Activated CD4-positive, alpha-beta memory T cell treated with anti-CD3 and anti-CD28 coated beads for 36 hours (primary cell): Measurements from ENCODE around the gene RASSF1. TPM values are rescaled to one million over a fixed set of nuclear protein-coding genes. Genes with fewer than 3 reads are reported as not detected.

ENCODE experiments used
- CTCF ChIA-PET: fragments of 350-600 bp; sonication (Branson Sonifier 250); formaldehyde crosslinking; loops from one replicate; lab custom pipeline; 2021; ENCODE audit warnings: antibody characterized with exemption, inconsistent platforms; lab: Charles Lee
- POLR2A ChIA-PET: fragments of 350-600 bp; sonication (Branson Sonifier 250); formaldehyde crosslinking; loops from one replicate; lab custom pipeline; 2021; ENCODE audit warnings: antibody characterized with exemption; lab: Charles Lee
- DNase-seq: peaks from one replicate; pipeline ENCODE4 v3.0.0-alpha.2; 2020
- H3K27ac Mint-ChIP-seq: one replicate; pipeline ENCODE4 v1.8.0; 2021; ENCODE audit warnings: mixed read lengths
- H3K27me3 Mint-ChIP-seq: one replicate; pipeline ENCODE4 v1.8.0; 2021; ENCODE audit warnings: mixed read lengths
- H3K36me3 Mint-ChIP-seq: one replicate; pipeline ENCODE4 v1.8.0; 2021; ENCODE audit warnings: mixed read lengths
- H3K4me1 Mint-ChIP-seq: one replicate; pipeline ENCODE4 v1.8.0; 2021; ENCODE audit warnings: low read depth, mixed read lengths
- H3K4me3 Mint-ChIP-seq: one replicate; pipeline ENCODE4 v1.8.0; 2021; ENCODE audit warnings: mild to moderate bottlenecking, mixed read lengths
- H3K9me3 Mint-ChIP-seq: one replicate; pipeline ENCODE4 v1.8.0; 2021; ENCODE audit warnings: mixed read lengths
- intact Hi-C: fragments of 100-400 bp; cut with micrococcal nuclease; formaldehyde crosslinking; loops from one replicate; pipeline ENCODE4 v1.15.1; 2023
- total RNA-seq, 2 experiments: library from RNA; stranded (reverse); gene quantifications; one replicate each; pipeline ENCODE4 v1.2.3, GENCODE V29; 2021

The RASSF1 gene
- total RNA-seq, 2 experiments from 2014 or later: 48.8 to 52.6 TPM

DNA sequence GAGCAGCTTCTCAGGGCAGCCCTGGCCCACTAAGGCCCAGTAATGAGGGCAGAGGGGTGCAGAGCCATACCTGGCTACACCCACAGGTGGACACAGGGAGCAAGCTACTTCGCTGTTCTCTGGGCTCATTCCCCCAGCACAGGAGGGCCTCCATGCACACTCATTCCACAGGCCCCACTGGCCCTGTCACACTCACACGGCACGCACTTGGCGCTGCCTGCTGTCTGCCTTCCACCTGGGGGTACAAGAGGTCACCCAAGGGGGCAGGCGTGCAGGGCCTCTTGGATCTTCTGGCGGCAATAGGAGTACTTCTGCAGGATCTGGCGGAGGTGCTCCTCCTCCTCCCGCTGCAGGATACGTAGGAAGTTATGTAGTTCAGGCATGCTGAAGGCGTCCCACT is 10.3 kb downstream of the RASSF1 start:
- POLR2A ChIA-PET: interaction anchor here (0.7 kb wide), 1 partner anchor 84 kb away, joined by 3 read pairs; no protein-coding TSS in a partner anchor
- Mint-ChIP-seq H3K4me3 (no peak overlapping the region), H3K4me1 (peaks cover 42% of the 10 kb centered on the region), H3K27ac (no peak overlapping the region), H3K36me3 (peaks cover 29% of the 10 kb centered on the region), H3K9me3 (no peaks in the 10 kb centered on the region), H3K27me3 (no peaks in the 10 kb centered on the region)
- CTCF ChIA-PET: no interaction called here
- intact Hi-C loops: no loop called here
- DNase-seq: no peak

GRCh38 chr3:50327943-50328691 is 12.5 kb downstream of the RASSF1 start, which contains the start of gene TUSC2:
TSS of gene TUSC2 (minus strand) at chr3:50328223. CDS start at chr3:50328099, 124 bp downstream.
- no peaks in the 10 kb centered on the region for H3K9me3 Mint-ChIP-seq
- H3K27me3 Mint-ChIP-seq: no peaks in the 10 kb centered on the region
- H3K36me3 Mint-ChIP-seq: peaks cover 18% of the 10 kb centered on the region
- intact Hi-C loops: loop anchor here (1.0 to 2.0 kb wide), 3 partner anchors 9 to 36 kb away; partner anchors contain the start of genes HYAL3, IFRD2 and NAA80
- peak within 1 kb of the TSS; percentile 89 for H3K4me3 Mint-ChIP-seq
- peaks cover 23% of the 10 kb centered on the region for H3K4me1 Mint-ChIP-seq
- peak within 1 kb of the TSS; percentile 64 for H3K27ac Mint-ChIP-seq
- ChIA-PET CTCF (interaction anchor here (0.6 to 4.9 kb wide), 8 partner anchors 9 to 102 kb away, joined by 3 to 30 read pairs (median 4); partner anchors contain the start of genes HYAL3, LSMEM2 and NAA80), POLR2A (interaction anchor here (1.0 to 2.6 kb wide), 7 partner anchors 9 to 36 kb away, joined by 3 to 36 read pairs (median 7); partner anchors contain the start of genes CYB561D2, HYAL3, IFRD2 and NAA80)
- DNase-seq: peak; percentile 98

GRCh38 chr3:50327129-50327528 is 13.5 kb downstream of the RASSF1 start:
- H3K27me3 Mint-ChIP-seq: no peaks in the 10 kb centered on the region
- no peak for DNase-seq
- no peak overlapping the region for H3K27ac Mint-ChIP-seq
- peaks cover 23% of the 10 kb centered on the region for H3K4me1 Mint-ChIP-seq
- POLR2A ChIA-PET: interaction anchor here (1.0 to 2.6 kb wide), 5 partner anchors 9 to 35 kb away, joined by 3 to 36 read pairs (median 8); partner anchors contain the start of genes CYB561D2, IFRD2, NPRL2 and RASSF1
- CTCF ChIA-PET: interaction anchor here (1.0 to 4.9 kb wide), 3 partner anchors 29 to 81 kb away, joined by 3 to 30 read pairs (median 10); partner anchors contain the start of genes HYAL3, LSMEM2 and NAA80
- no peaks in the 10 kb centered on the region for H3K9me3 Mint-ChIP-seq
- H3K4me3 Mint-ChIP-seq: peak overlapping the region; percentile 89
- peaks cover 14% of the 10 kb centered on the region for H3K36me3 Mint-ChIP-seq
- intact Hi-C loops: no loop called here

DNA sequence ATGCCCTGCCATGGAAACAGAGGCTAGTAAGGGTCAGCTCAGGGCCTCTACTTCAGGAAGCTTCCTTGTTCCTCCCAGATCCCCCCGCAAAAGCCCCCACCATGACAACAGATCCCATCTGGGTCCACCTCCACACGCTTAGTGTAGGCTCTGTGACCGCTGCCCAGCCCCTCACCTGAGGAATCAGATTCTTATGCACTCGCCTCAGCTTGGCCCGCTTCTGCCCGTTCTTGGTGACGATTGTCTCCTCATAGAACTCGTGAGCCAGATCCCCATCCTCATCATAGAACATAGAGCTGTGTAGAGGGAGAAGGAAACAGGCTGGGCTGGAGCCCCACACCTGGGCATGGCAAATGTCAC is 14.5 kb downstream of the RASSF1 start:
- Mint-ChIP-seq H3K4me3 (peak overlapping the region; percentile 16), H3K4me1 (peaks cover 23% of the 10 kb centered on the region), H3K27ac (no peak overlapping the region), H3K9me3 (no peaks in the 10 kb centered on the region), H3K36me3 (peaks cover 11% of the 10 kb centered on the region), H3K27me3 (no peaks in the 10 kb centered on the region)
- intact Hi-C loops: no loop called here
- CTCF ChIA-PET: interaction anchor here (0.8 to 4.9 kb wide), 5 partner anchors 9 to 34 kb away, joined by 3 to 30 read pairs (median 6); partner anchors contain the start of genes HYAL3, IFRD2, NAA80 and RASSF1
- no peak for DNase-seq
- POLR2A ChIA-PET: no interaction called here

- H3K4me1 Mint-ChIP-seq: peaks cover 23% of the 10 kb centered on the region
- DNase-seq: no peak
- intact Hi-C loops: no loop called here
- ChIA-PET CTCF (interaction anchor here (0.8 to 4.9 kb wide), 7 partner anchors 9 to 33 kb away, joined by 3 to 30 read pairs (median 8); partner anchors contain the start of genes HYAL3, IFRD2, NAA80 and RASSF1), POLR2A (no interaction called here)
- H3K9me3 Mint-ChIP-seq: no peaks in the 10 kb centered on the region
- H3K27me3 Mint-ChIP-seq: no peaks in the 10 kb centered on the region
- peaks cover 5% of the 10 kb centered on the region for H3K36me3 Mint-ChIP-seq
- no peak overlapping the region for H3K4me3 Mint-ChIP-seq
- no peak overlapping the region for H3K27ac Mint-ChIP-seq
These were observed 15.0 kb downstream of the RASSF1 start for GRCh38 chr3:50325497-50326181.

- Mint-ChIP-seq H3K4me1 (peaks cover 27% of the 10 kb centered on the region), H3K27me3 (no peaks in the 10 kb centered on the region), H3K36me3 (peaks cover 2% of the 10 kb centered on the region), H3K27ac (no peak overlapping the region), H3K9me3 (no peaks in the 10 kb centered on the region), H3K4me3 (no peak overlapping the region)
- DNase-seq: no peak
- intact Hi-C loops: no loop called here
- POLR2A ChIA-PET: interaction anchor here (1.6 to 1.8 kb wide), 2 partner anchors 12 to 26 kb away, joined by 5 to 10 read pairs; partner anchors contain the start of genes HYAL3 and NAA80
- CTCF ChIA-PET: interaction anchor here (0.6 to 4.9 kb wide), 10 partner anchors 10 to 83 kb away, joined by 3 to 30 read pairs (median 12); partner anchors contain the start of genes CYB561D2, HYAL3, IFRD2 and LSMEM2
These were observed 15.5 kb downstream of the RASSF1 start for GRCh38 chr3:50325113-50325480.

- H3K9me3 Mint-ChIP-seq: no peaks in the 10 kb centered on the region
- POLR2A ChIA-PET: interaction anchor here (0.6 to 1.8 kb wide), 4 partner anchors 10 to 26 kb away, joined by 3 to 10 read pairs (median 4); partner anchors contain the start of genes HYAL3 and NAA80
- H3K4me1 Mint-ChIP-seq: peaks cover 32% of the 10 kb centered on the region
- H3K27ac Mint-ChIP-seq: no peak overlapping the region
- peaks cover 2% of the 10 kb centered on the region for H3K36me3 Mint-ChIP-seq
- peak; percentile 70 for DNase-seq
- intact Hi-C loops: loop anchor here (1.0 kb wide), 1 partner anchor 50 kb away; no protein-coding TSS in a partner anchor
- no peak overlapping the region for H3K4me3 Mint-ChIP-seq
- CTCF ChIA-PET: interaction anchor here (0.6 to 4.9 kb wide), 21 partner anchors 11 to 204 kb away, joined by 3 to 30 read pairs (median 5); partner anchors contain the start of genes CYB561D2, HYAL1, HYAL3 and IFRD2
- H3K27me3 Mint-ChIP-seq: no peaks in the 10 kb centered on the region
These were observed 16.1 kb downstream of the RASSF1 start for GRCh38 chr3:50324351-50325112.

DNA sequence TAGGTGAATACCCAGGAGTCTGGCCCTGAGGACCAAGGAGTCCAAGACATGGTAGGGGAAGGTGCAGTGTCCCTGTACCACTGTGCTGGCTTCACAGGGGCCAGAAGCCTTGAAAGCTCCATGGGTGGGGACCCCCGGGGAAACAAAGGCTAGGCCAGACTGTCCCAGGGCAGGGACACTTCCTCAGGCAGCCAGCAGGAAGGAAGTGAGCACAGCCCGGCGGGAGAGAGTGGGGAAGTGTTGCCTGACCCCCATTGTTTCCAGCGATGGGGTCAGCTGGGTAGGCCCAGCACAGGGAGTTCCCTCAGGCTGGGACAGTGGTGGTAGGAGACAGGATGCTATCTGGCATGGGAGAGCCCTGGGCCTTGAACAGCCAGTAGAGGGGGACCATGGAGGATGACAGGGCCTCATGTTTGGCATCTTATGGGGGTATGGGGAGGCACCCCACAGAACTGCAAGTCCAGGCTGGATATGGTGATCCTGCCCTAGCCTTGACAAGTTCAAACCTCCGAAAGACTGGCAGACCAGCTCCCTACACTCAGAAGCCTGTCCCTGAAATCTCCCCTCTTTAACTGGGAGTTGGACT is 16.9 kb downstream of the RASSF1 start:
- ChIA-PET POLR2A (interaction anchor here (1.0 to 1.8 kb wide), 4 partner anchors 10 to 24 kb away, joined by 3 to 10 read pairs (median 4); partner anchors contain the start of genes HYAL3 and NAA80), CTCF (interaction anchor here (0.6 to 4.9 kb wide), 21 partner anchors 10 to 572 kb away, joined by 3 to 30 read pairs (median 5); partner anchors contain the start of genes CYB561D2, HYAL1, HYAL3 and IFRD2)
- no peaks in the 10 kb centered on the region for H3K9me3 Mint-ChIP-seq
- no peak overlapping the region for H3K4me3 Mint-ChIP-seq
- H3K36me3 Mint-ChIP-seq: peaks cover 2% of the 10 kb centered on the region
- no peak for DNase-seq
- H3K27me3 Mint-ChIP-seq: no peaks in the 10 kb centered on the region
- peaks cover 37% of the 10 kb centered on the region for H3K4me1 Mint-ChIP-seq
- H3K27ac Mint-ChIP-seq: no peak overlapping the region
- intact Hi-C loops: loop anchor here (1.0 kb wide), 1 partner anchor 49 kb away; no protein-coding TSS in a partner anchor

DNA sequence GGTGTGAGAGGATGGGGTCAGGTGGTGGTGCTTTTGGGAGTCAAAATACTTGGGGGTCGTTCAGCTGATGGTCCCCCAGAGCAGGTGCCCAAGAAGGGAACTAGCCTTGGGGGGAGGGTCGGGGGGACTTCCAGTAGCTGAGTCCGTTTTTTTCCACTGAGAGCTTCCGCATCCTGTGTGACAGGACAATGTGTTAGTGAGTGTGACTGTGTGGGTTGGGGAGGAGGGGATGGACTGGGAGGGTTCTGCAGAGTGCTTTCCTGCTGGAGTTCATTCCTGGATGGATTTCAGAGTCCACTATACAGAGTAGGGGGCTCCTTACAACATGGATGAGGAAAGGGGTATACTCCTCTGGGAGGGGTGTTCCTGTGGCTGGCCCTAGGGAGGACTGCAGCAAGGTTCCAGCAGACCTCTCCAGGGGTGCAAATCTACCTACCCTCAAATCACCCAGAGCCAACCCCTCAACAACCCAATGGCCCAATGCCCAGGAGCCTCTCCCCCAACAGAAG is 17.5 kb downstream of the RASSF1 start:
- H3K4me1 Mint-ChIP-seq: peaks cover 34% of the 10 kb centered on the region
- CTCF ChIA-PET: interaction anchor here (0.6 to 4.9 kb wide), 8 partner anchors 12 to 572 kb away, joined by 3 to 30 read pairs (median 10); partner anchors contain the start of genes CYB561D2, HYAL3, LSMEM2 and NAA80
- POLR2A ChIA-PET: interaction anchor here (1.0 kb wide), 1 partner anchor 14 kb away, joined by 3 read pairs; no protein-coding TSS in a partner anchor
- no peak overlapping the region for H3K4me3 Mint-ChIP-seq
- intact Hi-C loops: no loop called here
- no peak overlapping the region for H3K27ac Mint-ChIP-seq
- no peaks in the 10 kb centered on the region for H3K9me3 Mint-ChIP-seq
- no peaks in the 10 kb centered on the region for H3K27me3 Mint-ChIP-seq
- H3K36me3 Mint-ChIP-seq: peaks cover 2% of the 10 kb centered on the region
- DNase-seq: no peak
